Stimulated activated effector memory CD8-positive, alpha-beta T cell treated with anti-CD3 and anti-CD28 coated beads, Interleukin-12 subunit alpha, Interleukin-12 subunit beta, amount 100 ng/mL, for 72 hours (primary cell): ENCODE measurements around the gene ARID5B.

Experiments used
- ATAC-seq: fragments of 150-1000 bp; cut with Tn5 transposase; 2 replicates; pipeline ENCODE4 v1.10.0; 2021
- DNase-seq, 2 donors: peaks; one replicate each; pipeline ENCODE4 v3.0.0; 2021 to 2022; ENCODE audit warnings: low spot score in 2 of 2
- H3K27ac Mint-ChIP-seq: one replicate; pipeline ENCODE4 v1.8.0; 2022; ENCODE audit warnings: mild to moderate bottlenecking, mixed read lengths
- H3K36me3 Mint-ChIP-seq: one replicate; pipeline ENCODE4 v1.8.0; 2022; ENCODE audit warnings: mild to moderate bottlenecking, mixed read lengths
- H3K4me1 Mint-ChIP-seq: one replicate; pipeline ENCODE4 v1.8.0; 2022; ENCODE audit warnings: mixed read lengths
- H3K4me3 Mint-ChIP-seq: one replicate; pipeline ENCODE4 v1.8.0; 2022; ENCODE audit warnings: mild to moderate bottlenecking, mixed read lengths
- H3K9me3 Mint-ChIP-seq: one replicate; pipeline ENCODE4 v1.8.0; 2022; ENCODE audit warnings: mixed read lengths

Gene ARID5B

DNA sequence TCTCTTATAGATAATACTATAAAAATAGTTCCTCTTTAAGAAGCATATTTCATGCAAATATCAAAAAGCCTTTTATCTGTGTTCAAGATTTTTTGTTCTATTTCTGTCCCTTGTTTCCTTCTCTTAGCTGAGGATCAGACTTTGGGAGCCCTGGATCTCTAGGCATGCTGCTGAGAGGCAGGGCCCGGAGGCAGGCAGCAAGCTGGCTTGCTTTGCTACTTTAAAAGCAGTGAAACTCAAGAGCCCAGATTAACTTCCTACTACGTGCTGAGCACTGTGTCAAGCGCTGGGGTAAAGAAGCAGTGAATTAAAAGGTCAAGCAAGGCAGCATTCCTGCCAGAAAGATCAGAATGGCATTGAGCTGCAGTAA, 31.0 kb upstream of the ARID5B start:
- H3K9me3 Mint-ChIP-seq: no peaks in the 10 kb centered on the region
- no peak for ATAC-seq
- DNase-seq: no peak
- H3K4me1 Mint-ChIP-seq: peaks cover 5% of the 10 kb centered on the region
- no peaks in the 10 kb centered on the region for H3K36me3 Mint-ChIP-seq
- H3K4me3 Mint-ChIP-seq: no peak overlapping the region
- H3K27ac Mint-ChIP-seq: no peak overlapping the region

DNA sequence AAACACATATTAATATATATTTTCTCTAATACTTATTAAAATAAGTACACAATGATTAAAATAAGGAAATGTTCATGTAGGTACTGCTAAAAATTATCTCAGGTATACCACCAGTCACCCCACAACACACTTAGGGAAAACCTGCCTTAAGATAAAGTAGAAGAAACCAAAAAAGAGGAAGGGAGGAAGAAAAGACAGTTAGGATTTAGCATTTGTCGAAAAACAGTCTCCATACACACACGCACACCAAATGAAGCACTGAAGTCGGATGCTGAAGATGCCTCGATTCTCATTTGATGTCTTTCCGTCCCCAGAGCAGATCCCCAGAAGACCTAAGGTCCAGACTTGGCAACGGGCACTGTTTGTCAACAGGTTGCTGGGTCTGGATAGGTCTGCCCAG, 30.0 kb upstream of the ARID5B start:
- no peak for ATAC-seq
- Mint-ChIP-seq H3K4me3 (no peak overlapping the region), H3K4me1 (peaks cover 5% of the 10 kb centered on the region), H3K27ac (no peak overlapping the region), H3K36me3 (no peaks in the 10 kb centered on the region), H3K9me3 (no peaks in the 10 kb centered on the region)
- DNase-seq: no peak

DNA sequence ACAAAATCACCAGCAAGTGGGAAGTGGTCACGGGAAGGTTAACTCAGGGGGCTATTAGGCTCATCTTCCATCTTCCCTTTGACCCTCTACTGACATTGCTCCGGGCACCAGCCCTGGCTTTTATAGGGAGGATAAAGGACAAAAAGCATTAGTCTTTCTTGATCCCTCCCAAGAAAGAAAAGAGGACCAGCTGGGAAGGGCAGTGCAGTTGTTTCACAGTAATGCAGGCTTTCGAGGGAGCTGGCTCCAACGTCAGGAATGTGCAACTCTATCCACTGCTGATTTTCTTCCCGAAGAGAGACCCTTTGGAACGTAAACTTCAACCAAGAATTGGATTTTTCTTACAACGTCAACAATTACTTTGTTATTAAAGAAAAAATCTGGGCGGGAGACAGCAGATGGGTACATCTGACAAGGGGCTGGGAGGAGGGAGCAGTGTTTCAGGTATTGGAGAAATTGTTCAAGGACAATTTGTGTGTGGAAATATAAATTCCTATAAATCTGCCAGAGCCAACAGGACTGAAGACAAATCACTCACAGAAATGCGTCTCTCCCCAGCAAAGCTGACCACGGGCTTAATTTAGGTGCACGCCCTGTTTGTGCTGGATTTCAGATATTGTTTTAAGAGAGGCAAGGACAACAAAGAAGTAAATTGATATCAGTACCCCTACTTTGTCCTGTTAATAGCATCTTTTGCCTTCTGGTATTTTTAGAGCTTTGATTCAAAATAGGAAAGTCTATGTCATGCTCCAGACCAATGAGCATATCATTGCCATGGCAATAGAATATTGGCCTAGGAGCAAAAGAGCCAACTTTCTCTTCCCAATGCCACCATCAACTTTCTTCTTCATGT, 23.4 kb upstream of the ARID5B start:
- no peaks in the 10 kb centered on the region for H3K9me3 Mint-ChIP-seq
- no peak overlapping the region for H3K27ac Mint-ChIP-seq
- ATAC-seq (no peak), DNase-seq (no peak)
- no peak overlapping the region for H3K4me3 Mint-ChIP-seq
- H3K36me3 Mint-ChIP-seq: no peaks in the 10 kb centered on the region
- peaks cover 10% of the 10 kb centered on the region for H3K4me1 Mint-ChIP-seq

DNA sequence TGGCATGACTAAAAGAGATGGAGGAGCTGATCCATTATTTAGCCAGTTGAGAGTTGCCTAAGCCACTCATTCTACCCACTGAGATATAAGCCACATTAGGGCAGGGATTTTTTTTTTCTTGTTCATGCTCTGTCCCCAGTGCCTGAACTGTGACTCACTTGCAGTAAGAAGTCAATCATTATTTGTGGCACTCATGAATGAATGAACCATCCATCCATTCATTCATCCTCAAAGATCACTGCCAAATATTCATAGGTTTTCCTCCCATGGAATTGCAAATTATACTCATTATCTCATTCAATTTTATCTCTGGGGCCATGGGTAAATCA, 22.8 kb upstream of the ARID5B start:
- ATAC-seq (peak; percentile 55), DNase-seq (no peak)
- Mint-ChIP-seq H3K9me3 (no peaks in the 10 kb centered on the region), H3K4me3 (no peak overlapping the region), H3K36me3 (no peaks in the 10 kb centered on the region), H3K27ac (no peak overlapping the region), H3K4me1 (peaks cover 14% of the 10 kb centered on the region)

DNA sequence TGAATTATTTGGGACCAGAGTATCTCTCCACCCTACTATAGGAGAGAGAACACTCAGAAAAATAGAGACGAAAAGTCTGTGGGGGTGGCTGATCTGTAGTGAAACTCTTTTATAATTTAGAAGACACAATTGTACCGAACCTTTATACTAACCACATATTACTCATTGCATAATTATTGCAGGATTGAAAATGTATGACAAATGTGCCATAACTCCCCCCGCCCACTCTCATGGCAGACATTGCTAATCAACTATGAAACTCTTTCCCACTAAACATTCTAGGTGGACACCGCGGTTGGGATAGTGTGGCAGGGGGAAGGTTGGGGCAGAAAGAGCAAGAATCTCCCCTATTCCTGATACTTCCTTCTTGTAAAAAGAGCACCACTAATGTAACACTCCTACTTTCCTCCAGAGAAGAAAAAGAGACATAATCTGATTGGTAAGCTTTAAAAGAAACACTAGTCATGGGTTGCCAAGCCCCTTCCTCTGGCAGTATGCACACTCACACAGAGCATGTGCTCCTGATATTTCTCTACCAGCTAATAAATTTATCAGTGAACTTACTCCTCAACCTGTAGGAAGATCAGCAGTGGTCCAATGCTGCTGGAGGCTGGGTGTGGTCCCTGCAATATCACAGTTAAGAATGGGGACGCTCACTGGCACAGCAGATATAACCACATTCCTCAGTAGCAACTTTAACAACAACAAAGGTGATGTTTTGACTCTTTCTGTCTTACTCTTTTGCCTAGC, 18.7 kb upstream of the ARID5B start:
- Mint-ChIP-seq H3K36me3 (no peaks in the 10 kb centered on the region), H3K27ac (peak overlapping the region; percentile 38), H3K9me3 (no peaks in the 10 kb centered on the region), H3K4me3 (peak overlapping the region; percentile 25), H3K4me1 (peaks cover 14% of the 10 kb centered on the region)
- DNase-seq (peak; percentile 29 to 81), ATAC-seq (peak; percentile 97)

DNA sequence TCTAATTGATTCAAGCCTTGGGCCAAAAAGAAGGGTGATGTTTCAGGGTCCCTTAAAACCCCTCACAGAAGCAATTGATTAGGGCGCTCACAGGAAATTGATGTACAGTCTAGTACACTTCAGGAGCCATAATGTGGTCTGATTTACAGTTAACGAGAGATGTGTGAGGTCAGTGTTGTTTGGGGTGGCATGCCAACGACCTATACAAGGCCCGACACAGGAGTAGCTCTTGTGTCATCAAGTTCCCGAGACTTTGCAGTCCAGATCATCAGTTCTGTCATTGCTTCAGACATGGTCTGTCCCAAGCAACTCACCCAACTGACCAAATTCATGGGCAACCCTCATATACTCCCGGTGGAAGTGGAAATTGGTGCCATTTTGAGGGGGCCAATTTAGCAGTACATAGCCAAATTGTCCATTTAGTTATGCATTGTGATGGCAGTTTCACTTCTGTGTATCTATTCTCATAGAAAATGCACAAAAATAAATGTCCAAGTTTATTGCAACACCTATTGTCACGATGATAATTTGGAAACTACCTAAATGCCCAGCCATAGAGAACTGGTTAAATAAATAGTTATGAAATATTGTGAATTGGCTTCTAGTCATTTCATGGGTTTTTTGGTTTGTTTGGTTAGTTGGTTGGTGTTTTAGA, 18.0 kb upstream of the ARID5B start:
- Mint-ChIP-seq H3K4me3 (no peak overlapping the region), H3K9me3 (no peaks in the 10 kb centered on the region), H3K27ac (peak overlapping the region; percentile 38), H3K36me3 (no peaks in the 10 kb centered on the region), H3K4me1 (peaks cover 18% of the 10 kb centered on the region)
- no peak for ATAC-seq
- no peak for DNase-seq

DNA sequence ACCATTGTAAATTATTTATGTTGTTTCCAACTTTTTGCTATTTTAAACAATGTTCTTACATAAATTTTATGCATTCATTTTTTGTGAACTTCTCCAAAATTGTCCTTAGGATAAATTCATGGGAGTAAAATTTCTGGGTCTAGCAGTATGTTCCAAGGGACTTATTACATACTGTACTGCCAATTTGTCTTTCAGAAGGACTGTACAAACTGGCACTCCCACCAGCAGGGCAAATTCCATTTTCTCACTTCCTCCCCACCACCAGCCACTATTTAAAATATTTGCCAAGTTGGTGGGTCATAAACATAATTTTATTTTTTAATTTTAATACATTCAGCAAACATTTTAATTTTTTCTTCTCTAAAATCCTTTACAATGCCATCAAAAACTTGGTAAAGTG, 13.7 kb upstream of the ARID5B start:
- H3K9me3 Mint-ChIP-seq: no peaks in the 10 kb centered on the region
- H3K4me3 Mint-ChIP-seq: no peak overlapping the region
- ATAC-seq: no peak
- DNase-seq: no peak
- peaks cover 18% of the 10 kb centered on the region for H3K4me1 Mint-ChIP-seq
- H3K27ac Mint-ChIP-seq: no peak overlapping the region
- H3K36me3 Mint-ChIP-seq: no peaks in the 10 kb centered on the region

DNA sequence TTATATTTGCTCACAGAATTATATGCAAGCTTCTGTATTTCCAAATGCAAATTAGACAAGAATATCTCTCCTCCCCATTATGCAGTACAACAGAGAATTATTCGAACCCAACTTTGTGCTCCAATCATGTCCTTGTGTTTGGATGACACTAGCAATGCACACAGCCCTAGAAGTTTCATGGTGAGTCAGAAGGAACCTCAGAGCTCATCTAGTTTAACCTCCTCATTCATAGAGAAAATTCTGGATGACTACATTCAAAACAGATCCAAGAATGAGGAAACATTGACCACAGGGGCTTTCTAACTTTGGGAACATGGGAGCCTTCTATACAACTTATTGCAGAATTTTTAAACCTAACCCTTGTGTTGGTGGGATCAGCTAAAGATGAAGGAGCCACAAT, 12.8 kb upstream of the ARID5B start:
- DNase-seq (no peak), ATAC-seq (peak; percentile 82)
- Mint-ChIP-seq H3K27ac (no peak overlapping the region), H3K4me1 (peaks cover 10% of the 10 kb centered on the region), H3K36me3 (no peaks in the 10 kb centered on the region), H3K4me3 (no peak overlapping the region), H3K9me3 (no peaks in the 10 kb centered on the region)

DNA sequence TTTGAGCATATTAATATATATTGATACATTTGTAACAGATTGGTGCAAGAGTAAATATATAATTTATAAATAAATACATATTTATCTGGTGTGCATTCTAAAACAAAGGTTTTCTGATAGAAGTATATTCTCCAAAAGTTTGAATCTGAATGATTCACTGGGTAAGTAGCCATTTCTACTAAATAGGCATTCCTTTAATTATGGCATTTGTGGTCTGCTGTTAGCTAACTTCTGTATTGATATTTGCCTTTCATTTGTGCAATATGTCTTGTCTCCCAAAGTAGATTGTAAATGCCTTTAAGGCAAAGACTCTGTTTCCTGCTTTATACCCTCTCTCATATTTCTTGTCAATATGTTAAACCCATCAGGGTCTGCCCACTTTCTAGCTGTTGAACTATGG, 11.1 kb upstream of the ARID5B start:
- H3K4me1 Mint-ChIP-seq: peaks cover 10% of the 10 kb centered on the region
- H3K9me3 Mint-ChIP-seq: no peaks in the 10 kb centered on the region
- H3K4me3 Mint-ChIP-seq: no peak overlapping the region
- ATAC-seq (no peak), DNase-seq (no peak)
- no peaks in the 10 kb centered on the region for H3K36me3 Mint-ChIP-seq
- H3K27ac Mint-ChIP-seq: no peak overlapping the region

DNA sequence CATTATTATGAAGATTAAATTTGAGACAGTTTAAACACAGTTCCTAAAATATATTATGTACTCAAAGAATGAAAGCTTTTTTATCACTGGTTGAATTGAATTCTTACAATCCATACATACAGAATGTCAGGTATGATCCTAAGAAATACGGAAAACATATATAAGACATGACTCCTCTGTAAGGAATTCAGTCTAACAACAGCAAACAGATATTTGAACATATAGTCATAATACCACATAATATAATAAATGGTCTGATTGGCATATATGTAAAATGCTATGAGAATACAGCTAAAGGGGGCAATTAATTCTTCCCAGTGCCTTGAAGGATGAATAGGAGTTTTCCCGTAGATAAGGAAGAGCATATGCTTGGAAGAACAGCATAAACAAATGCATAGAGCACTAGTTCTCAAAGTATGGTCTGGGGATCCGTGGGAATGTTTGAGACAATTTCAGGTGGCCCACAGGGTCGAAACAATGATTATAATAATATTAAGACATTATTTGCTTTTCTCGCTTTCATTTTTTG, 10.6 kb upstream of the ARID5B start:
- ATAC-seq: no peak

DNA sequence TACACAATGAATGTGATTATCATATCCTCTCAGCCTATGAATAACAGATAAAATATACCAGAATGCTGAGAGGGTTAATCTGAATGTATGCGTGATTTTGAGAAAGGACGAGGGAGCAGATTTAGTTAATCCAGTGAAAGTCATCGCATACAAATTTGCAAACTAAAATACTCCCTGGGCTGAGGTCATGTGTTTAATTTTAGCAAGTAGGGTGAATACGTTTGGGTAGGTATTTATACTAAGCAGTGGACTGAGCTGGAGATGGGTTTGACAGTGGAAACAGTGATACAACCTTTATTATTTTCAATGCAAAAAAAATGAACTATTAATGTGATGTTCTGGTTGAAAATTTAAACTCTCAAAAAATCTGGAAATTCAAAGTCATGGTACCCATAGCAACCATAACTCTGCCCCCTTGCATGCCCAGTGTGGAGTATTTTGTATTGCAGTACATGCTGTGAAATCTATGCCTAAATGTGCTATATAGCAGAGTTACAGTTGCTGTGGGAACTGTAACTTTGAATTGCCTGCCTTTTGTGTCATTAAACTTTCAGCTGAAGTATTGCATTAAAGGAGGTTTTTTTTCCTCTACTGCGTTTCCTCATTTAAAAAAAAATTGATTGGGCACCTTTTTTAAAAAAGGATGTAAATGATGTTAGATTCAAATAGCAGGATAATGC, 9.5 kb upstream of the ARID5B start:
- Mint-ChIP-seq H3K27ac (no peak overlapping the region), H3K4me1 (peaks cover 15% of the 10 kb centered on the region), H3K9me3 (no peaks in the 10 kb centered on the region), H3K36me3 (no peaks in the 10 kb centered on the region), H3K4me3 (no peak overlapping the region)
- DNase-seq: no peak
- ATAC-seq: no peak

More for the DNA sequence above, 10.6 kb upstream of the ARID5B start:
- DNase-seq: no peak
- no peaks in the 10 kb centered on the region for H3K36me3 Mint-ChIP-seq
- H3K4me1 Mint-ChIP-seq: peaks cover 10% of the 10 kb centered on the region
- no peak overlapping the region for H3K4me3 Mint-ChIP-seq
- H3K9me3 Mint-ChIP-seq: no peaks in the 10 kb centered on the region
- no peak overlapping the region for H3K27ac Mint-ChIP-seq

DNA sequence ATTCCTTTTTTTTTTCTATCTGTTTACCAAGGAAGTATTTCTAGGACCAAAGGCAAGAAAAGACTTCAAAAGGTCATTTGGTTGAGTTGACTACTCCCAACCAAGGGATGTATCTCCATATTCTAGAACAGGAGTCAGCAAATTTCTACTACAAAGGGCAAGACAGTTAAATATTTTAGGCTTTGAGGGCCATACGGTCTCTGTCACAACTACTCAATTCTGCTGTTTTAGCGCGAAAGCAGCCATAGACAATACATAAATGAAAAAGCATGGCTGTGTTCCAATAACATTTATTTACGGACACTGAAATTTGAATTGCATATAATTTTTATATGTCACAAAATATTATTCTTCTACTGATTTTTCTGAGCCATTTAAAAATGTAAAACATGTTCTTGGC, 8.5 kb upstream of the ARID5B start:
- H3K4me3 Mint-ChIP-seq: no peak overlapping the region
- DNase-seq: no peak
- H3K36me3 Mint-ChIP-seq: no peaks in the 10 kb centered on the region
- no peak for ATAC-seq
- no peaks in the 10 kb centered on the region for H3K9me3 Mint-ChIP-seq
- no peak overlapping the region for H3K27ac Mint-ChIP-seq
- peaks cover 22% of the 10 kb centered on the region for H3K4me1 Mint-ChIP-seq

DNA sequence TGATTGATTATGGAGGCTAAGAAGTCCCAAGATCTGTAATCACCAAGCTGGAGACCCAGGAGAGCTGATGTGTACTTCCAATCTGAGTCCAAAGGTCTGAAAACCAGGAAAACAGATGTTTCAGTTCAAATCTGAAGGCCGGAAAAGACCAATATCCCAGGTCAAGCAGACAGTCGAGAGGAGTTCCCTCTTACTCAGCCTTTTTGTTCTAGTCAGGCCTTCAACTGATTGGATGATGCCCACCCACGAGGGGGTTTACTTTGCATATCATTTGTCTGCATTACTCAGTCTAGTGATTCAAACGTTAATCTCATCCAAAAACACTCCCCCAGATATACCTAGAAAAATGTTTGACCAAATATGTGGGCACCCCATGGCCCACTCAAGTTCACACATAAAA, 7.4 kb upstream of the ARID5B start:
- Mint-ChIP-seq H3K27ac (peak overlapping the region; percentile 40), H3K4me3 (no peak overlapping the region), H3K4me1 (peaks cover 24% of the 10 kb centered on the region), H3K9me3 (no peaks in the 10 kb centered on the region), H3K36me3 (peaks cover 5% of the 10 kb centered on the region)
- ATAC-seq: peak; percentile 84
- DNase-seq: no peak

DNA sequence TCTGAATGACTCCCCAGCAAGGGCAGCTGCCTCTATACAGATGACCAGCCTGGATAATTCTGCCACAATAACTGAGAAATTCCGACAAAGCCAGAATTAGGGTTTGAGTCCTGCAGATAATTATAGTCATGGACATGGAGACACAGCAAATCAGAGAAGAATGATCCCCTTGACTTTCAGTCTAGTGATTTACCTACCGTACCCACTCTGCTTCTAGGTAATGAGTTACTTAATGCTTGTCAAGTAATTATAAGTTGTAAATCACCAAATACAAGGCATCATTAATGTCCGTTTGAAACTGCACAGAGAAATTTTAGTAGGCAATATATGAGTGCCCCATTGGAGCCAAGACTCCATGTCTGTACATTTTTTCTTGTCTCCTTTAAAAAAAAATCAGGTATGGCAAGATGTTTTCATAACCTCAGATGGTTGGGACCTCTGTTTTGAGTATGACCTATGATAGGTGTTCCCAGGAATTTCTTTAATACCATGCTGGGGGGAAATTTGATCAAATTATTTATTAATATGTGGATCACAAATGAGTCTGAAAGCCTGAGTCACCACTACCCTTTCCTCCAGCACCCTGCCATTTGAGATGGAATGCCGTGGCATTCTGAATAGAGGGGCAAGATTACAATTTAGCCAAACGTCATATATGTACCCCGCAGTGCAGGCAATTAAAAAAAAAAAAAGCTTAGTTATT, 5.5 kb upstream of the ARID5B start:
- Mint-ChIP-seq H3K36me3 (peaks cover 16% of the 10 kb centered on the region), H3K9me3 (no peaks in the 10 kb centered on the region), H3K4me1 (peaks cover 32% of the 10 kb centered on the region), H3K4me3 (no peak overlapping the region), H3K27ac (no peak overlapping the region)
- ATAC-seq (no peak), DNase-seq (no peak)
